Stimulated activated CD8-positive, alpha-beta memory T cell treated with anti-CD3 and anti-CD28 coated beads, Interleukin-12 subunit alpha, Interleukin-12 subunit beta, amount 100 ng/mL, for 4 hours (primary cell): Measurements from ENCODE around the gene PRRC2B.
"Not testable (repeated sequence)": the region's sequence is repeated elsewhere in the genome, so short reads cannot be mapped to it uniquely, and the experiment has no call there.

ENCODE experiments used
- DNase-seq: peaks from one replicate; pipeline ENCODE4 v3.0.0-alpha.2; 2020; ENCODE audit warnings: low read depth

The PRRC2B gene

GRCh38 chr9:131436376-131436775 is 42.5 kb downstream of the PRRC2B start:
- no peak for DNase-seq

GRCh38 chr9:131436865-131437271 is 43.0 kb downstream of the PRRC2B start:
- DNase-seq, result no peak

GRCh38 chr9:131438190-131438589 is 44.3 kb downstream of the PRRC2B start:
- DNase-seq, result no peak

GRCh38 chr9:131439224-131439623 is 45.3 kb downstream of the PRRC2B start:
- no peak for DNase-seq

GRCh38 chr9:131441441-131441840 is 47.6 kb downstream of the PRRC2B start:
- no peak for DNase-seq

- no peak for DNase-seq
Measured at GRCh38 chr9:131442351-131442750, 48.5 kb downstream of the PRRC2B start.

GRCh38 chr9:131443648-131444047 is 49.8 kb downstream of the PRRC2B start:
- no peak for DNase-seq

GRCh38 chr9:131446276-131446675 is 52.4 kb downstream of the PRRC2B start:
- DNase-seq, result no peak

- no peak for DNase-seq
Measured at GRCh38 chr9:131447148-131447547, 53.3 kb downstream of the PRRC2B start.

- no peak for DNase-seq
Measured at GRCh38 chr9:131447600-131447999, 53.7 kb downstream of the PRRC2B start.

GRCh38 chr9:131448818-131449217 is 54.9 kb downstream of the PRRC2B start:
- DNase-seq, result no peak

GRCh38 chr9:131449276-131449675 is 55.4 kb downstream of the PRRC2B start:
- DNase-seq, result no peak

- DNase-seq, result no peak
Measured at GRCh38 chr9:131454028-131454427, 60.1 kb downstream of the PRRC2B start.

- DNase-seq, result not testable (repeated sequence)
Measured at GRCh38 chr9:131455655-131456054, 61.8 kb downstream of the PRRC2B start.

GRCh38 chr9:131457746-131458145 is 63.9 kb downstream of the PRRC2B start:
- no peak for DNase-seq

- no peak for DNase-seq
Measured at GRCh38 chr9:131459056-131459455, 65.2 kb downstream of the PRRC2B start.

GRCh38 chr9:131461166-131461565 is 67.3 kb downstream of the PRRC2B start:
- no peak for DNase-seq

GRCh38 chr9:131464354-131465000 is 70.6 kb downstream of the PRRC2B start:
- DNase-seq, result no peak

GRCh38 chr9:131465401-131465800 is 71.5 kb downstream of the PRRC2B start:
- no peak for DNase-seq

GRCh38 chr9:131467214-131467935 is 73.5 kb downstream of the PRRC2B start:
- DNase-seq, result no peak

GRCh38 chr9:131468031-131468430 is 74.1 kb downstream of the PRRC2B start:
- no peak for DNase-seq

GRCh38 chr9:131469356-131469755 is 75.5 kb downstream of the PRRC2B start:
- DNase-seq, result no peak

GRCh38 chr9:131469951-131470350 is 76.1 kb downstream of the PRRC2B start:
- DNase-seq, result no peak

- DNase-seq, result no peak
Measured at GRCh38 chr9:131470581-131470991, 76.7 kb downstream of the PRRC2B start.
